SW480 (cell line): ENCODE results near the gene UNCX.
"Not testable (repeated sequence)": the region's sequence is repeated elsewhere in the genome, so short reads cannot be mapped to it uniquely, and the experiment has no call there.

Experiments
- DNase-seq: peaks from one replicate; pipeline ENCODE4 v3.0.0-alpha.2; 2016; ENCODE audit warnings: low spot score

Gene UNCX

DNA sequence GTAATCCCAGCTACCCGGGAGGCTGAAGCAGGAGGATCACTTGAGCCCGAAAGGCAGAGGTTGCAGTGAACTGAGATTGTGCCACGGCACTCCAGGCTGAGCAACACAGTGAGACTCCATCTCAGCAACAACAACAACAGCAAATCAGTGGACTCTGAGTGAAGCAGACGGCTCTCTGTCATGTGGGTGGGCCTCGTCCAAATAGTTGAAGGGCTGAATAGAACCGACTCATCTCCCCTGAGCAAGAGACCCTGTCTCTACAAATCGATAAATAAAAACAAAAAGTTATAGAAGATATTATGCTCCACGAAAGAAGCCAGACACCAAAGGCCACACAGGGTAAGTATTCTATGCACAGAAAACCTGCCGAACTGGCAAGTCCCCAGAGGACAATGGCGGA is 45.9 kb downstream of the UNCX start:
- DNase-seq: no peak

GRCh38 chr7:1279041-1279440 is 46.4 kb downstream of the UNCX start:
- peak; percentile 44 for DNase-seq

DNA sequence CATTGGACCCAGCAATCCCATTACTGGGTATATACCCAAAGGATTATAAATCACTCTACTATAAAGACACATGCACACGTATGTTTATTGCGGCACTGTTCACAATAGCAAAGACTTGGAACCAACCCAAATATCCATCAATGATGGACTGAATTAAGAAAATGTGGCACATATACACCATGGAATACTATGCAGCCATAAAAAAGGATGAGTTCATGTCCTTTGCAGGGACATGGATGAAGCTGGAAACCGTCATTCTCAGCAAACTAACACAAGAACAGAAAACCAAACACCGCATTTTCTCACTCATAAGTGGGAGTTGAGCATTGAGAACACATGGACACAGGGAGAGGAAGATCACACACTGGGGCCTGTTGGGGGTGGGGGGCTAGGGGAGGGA is 47.2 kb downstream of the UNCX start:
- DNase-seq: not testable (repeated sequence)

DNA sequence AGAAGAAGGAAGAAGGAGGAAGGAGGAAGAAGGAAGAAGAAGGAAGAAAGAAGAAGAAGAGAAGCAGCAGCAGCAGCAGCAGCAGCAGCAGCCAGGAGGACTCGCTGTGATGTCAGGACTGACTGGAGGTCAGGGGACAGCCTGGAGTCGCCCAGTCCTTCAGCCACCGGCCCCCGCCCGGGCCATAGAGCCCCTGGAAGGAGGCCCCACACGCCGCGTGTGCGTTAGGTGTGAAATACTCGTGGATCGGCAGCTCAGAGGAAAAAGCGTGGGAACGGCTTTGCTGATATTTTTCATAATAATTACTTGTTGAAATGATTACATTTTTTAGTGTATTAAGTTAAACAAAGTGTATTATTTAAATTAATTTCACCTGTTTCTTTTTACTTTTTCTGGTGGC is 48.4 kb downstream of the UNCX start:
- no peak for DNase-seq

DNA sequence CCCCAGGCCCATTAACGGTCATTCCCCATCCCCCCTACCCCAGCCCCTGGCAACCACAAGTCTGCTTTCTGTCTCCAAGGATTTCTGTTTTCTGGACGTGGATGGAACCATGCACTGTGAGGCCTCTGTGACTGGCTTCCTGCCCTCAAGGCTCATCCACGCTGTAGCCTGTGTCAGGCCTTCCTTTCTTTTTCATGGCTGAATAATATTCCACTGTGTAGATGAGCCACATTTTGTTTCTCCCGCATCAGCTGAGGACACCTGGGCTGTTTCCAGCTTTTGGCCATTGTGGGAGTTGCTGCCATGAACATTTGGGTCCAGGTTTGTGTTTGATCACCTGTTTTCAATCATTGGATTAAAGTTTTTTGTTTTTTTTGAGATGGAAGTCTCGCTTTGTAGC is 50.0 kb downstream of the UNCX start:
- no peak for DNase-seq

DNA sequence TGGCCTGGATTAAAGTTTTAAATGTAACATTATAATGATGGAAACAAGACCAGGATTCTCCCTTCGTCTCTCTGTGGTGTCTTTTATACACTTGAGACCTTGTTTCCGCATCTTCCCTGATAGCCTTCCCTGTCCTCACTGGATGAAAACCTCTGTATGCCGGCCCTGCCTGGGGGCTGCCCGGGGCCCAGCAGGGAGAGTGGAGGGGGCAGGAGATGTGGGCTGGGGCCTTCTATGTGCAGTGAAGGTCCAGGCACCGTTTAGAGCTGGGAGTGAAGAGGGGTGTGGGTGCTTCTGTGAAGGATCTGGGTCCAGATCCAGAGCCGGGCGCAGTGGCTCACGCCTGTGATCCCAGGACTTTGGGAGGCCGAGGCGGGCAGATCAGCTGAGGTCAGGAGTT is 50.7 kb downstream of the UNCX start:
- DNase-seq: no peak

GRCh38 chr7:1283941-1284742 is 51.5 kb downstream of the UNCX start:
- no peak for DNase-seq

DNA sequence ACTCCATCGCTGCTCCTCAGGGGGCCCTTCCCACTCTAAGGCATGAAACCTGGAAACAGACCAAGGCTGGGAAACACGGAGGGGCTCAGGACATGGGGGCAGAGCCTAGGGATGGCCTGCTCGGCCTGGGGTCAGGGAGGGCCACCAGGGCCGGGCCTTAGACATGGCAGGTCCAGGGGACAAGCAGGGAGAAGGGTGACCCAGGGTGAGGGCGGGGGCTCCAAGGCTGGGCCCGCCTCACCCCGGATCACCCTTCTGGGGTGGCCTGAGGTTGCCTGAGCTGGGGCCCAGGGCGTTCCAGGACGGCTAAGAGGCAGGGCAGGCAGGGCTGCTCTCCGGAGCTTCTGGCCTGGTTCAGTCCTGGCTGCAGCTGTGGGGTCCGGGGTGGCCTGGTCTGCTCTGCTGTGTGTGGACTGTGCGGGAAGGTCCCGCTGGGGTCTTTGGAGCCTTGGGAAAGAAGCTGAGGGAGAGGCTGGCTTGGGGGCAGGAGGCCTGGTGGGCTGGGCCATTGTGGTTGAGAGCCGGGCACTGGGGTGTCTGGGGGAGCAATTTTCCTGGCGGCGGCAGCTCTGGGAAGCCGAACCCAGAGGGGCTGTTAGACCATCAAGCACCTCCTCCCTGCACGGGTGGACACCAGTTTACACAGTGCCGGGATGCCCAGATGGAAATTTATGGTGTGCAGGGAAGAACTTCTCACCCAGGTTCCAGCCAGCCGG is 52.2 kb downstream of the UNCX start:
- no peak for DNase-seq

GRCh38 chr7:1285556-1286301 is 53.1 kb downstream of the UNCX start:
- no peak for DNase-seq
